Measurements from ENCODE around the gene OR2A14. TPM values are rescaled to one million over a fixed set of nuclear protein-coding genes. Genes with fewer than 3 reads are reported as not detected.

OR2A14 gene
- total and polyA plus RNA-seq, 10 of the 15 experiments (the other 5 are each of a cell fraction or from before 2014, with no cell fraction given), result not detected

DNA sequence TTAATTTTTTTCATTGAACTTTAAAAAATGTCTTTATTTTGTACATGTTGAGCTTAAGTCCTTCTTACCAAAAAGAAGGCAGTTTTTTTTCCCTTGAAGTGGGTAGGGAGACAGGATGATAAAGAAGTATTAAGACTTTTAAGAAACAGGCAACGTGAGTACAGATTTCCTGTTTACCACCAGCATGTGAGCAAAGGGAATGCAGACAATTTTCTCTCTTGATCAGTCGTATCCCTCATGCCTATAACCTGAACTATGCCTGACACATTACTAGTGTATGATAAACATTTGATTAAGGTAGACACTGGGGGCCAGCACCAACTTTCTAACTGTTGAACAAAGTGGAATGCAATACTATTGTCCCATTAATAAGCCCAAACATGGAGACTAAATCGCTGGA lies 22.4 kb upstream of the OR2A14 start (continued):
- TF ChIP-seq IRF3 (IDR thresholded peaks at IDR 0.05), result no peak
- no peak for TF ChIP-seq MTA2 (IDR thresholded peaks at IDR 0.05; ENCODE audit: low read depth)
- TF ChIP-seq MEF2B (IDR thresholded peaks at IDR 0.05; ENCODE audit: partially characterized antibody, poor library complexity, severe bottlenecking), result no peak

DNA sequence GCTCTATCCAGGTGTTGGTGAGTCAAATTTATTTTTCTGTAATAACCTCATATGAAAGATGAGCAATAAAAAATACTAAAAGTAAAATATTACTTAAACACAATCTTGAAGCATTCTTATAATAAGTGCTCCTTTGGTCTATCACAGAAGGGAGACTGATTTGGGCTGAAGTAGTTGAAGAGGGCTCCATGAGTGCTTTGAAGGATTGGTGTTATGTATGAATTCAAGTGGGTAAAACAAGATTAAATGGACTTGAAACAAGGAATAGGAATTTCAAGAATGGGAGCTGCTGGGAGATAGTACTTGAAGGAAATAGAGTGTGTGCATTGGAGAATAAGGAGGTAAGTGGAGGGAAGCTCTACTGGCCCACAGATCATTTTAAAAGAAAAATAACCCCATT lies 20.9 kb upstream of the OR2A14 start:
- DNase-seq (ENCODE audit: low read depth, low spot score) (no peak), ATAC-seq (no peak), FAIRE-seq (no peak)
- POLR2A ChIA-PET, result no interaction called here
- no peak overlapping the region for H3K4me3 ChIP-seq
- CTCF ChIA-PET, result no interaction called here
- intact Hi-C loops (cut with micrococcal nuclease; ENCODE audit: unreplicated experiment), result no loop called here
- no peaks in the 10 kb centered on the region for H3K9me3 ChIP-seq (replicated peaks; ENCODE audit: control insufficient read depth, insufficient read depth, low read length)
- in situ Hi-C loops (cut with MboI), result no loop called here
- no peak overlapping the region for H3K4me2 ChIP-seq (ENCODE audit: control insufficient read depth, insufficient read depth)
- H3K36me3 ChIP-seq (ENCODE audit: control insufficient read depth in 2 of 2, insufficient read depth in 2 of 2, low read length in 1 of 2), result no peaks in the 10 kb centered on the region
- no peak overlapping the region for H3K9ac ChIP-seq (ENCODE audit: control insufficient read depth, insufficient read depth, low read length)
- RAD21 ChIA-PET (ENCODE audit: unreplicated experiment), result no interaction called here
- H3K27ac ChIP-seq (ENCODE audit: control insufficient read depth, insufficient read depth), result no peak overlapping the region
- no peaks in the 10 kb centered on the region for H3K27me3 ChIP-seq (replicated peaks in 1 of 2; ENCODE audit: control insufficient read depth in 2 of 2, insufficient read depth in 2 of 2, low read length in 1 of 2)
- SMC1A ChIA-PET (ENCODE audit: uncharacterized antibody, unreplicated experiment), result no interaction called here
- H2AFZ ChIP-seq (ENCODE audit: control insufficient read depth, low read depth, low read length), result no peak overlapping the region
- H3K79me2 ChIP-seq (ENCODE audit: control insufficient read depth, insufficient read depth, low read length), result no peaks in the 10 kb centered on the region
- no peaks in the 10 kb centered on the region for H3K4me1 ChIP-seq (ENCODE audit: control insufficient read depth, insufficient read depth, low read length)
- no TSS peak for BruUV-seq (replicated peaks)
- no peaks in the 10 kb centered on the region for H4K20me1 ChIP-seq (ENCODE audit: control insufficient read depth, insufficient read depth)
- TF ChIP-seq EP300 (IDR thresholded peaks at IDR 0.05; ENCODE audit: borderline replicate concordance in 1 of 2, control insufficient read depth in 1 of 2, low read depth in 2 of 2, low read length in 2 of 2), result no peak
- no peak for TF ChIP-seq NFYB (IDR thresholded peaks at IDR 0.05; ENCODE audit: insufficient read depth, low read depth, low read length)
- TF ChIP-seq CBX3 (IDR thresholded peaks at IDR 0.05; ENCODE audit: borderline replicate concordance, low read depth), result no peak
- TF ChIP-seq NFIC (IDR thresholded peaks at IDR 0.05; ENCODE audit: low read depth, low read length), result no peak
- no peak for TF ChIP-seq NKRF (conservative IDR thresholded peaks at IDR 0.05)
- no peak for TF ChIP-seq RAD51 (IDR thresholded peaks at IDR 0.05)
- no peak for TF ChIP-seq IKZF2 (IDR thresholded peaks at IDR 0.05)
- TF ChIP-seq, protein P1, sequence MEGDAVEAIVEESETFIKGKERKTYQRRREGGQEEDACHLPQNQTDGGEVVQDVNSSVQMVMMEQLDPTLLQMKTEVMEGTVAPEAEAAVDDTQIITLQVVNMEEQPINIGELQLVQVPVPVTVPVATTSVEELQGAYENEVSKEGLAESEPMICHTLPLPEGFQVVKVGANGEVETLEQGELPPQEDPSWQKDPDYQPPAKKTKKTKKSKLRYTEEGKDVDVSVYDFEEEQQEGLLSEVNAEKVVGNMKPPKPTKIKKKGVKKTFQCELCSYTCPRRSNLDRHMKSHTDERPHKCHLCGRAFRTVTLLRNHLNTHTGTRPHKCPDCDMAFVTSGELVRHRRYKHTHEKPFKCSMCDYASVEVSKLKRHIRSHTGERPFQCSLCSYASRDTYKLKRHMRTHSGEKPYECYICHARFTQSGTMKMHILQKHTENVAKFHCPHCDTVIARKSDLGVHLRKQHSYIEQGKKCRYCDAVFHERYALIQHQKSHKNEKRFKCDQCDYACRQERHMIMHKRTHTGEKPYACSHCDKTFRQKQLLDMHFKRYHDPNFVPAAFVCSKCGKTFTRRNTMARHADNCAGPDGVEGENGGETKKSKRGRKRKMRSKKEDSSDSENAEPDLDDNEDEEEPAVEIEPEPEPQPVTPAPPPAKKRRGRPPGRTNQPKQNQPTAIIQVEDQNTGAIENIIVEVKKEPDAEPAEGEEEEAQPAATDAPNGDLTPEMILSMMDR (IDR thresholded peaks at IDR 0.05 in 2 of 3, conservative IDR thresholded peaks at IDR 0.05 in 1 of 3; ENCODE audit: control insufficient read depth in 2 of 3, extremely low read depth in 1 of 3, insufficient read depth in 1 of 3, low read depth in 3 of 3, low read length in 3 of 3), result no peak
- TF ChIP-seq NFXL1 (IDR thresholded peaks at IDR 0.05; ENCODE audit: borderline replicate concordance), result no peak
- TF ChIP-seq, protein P2, sequence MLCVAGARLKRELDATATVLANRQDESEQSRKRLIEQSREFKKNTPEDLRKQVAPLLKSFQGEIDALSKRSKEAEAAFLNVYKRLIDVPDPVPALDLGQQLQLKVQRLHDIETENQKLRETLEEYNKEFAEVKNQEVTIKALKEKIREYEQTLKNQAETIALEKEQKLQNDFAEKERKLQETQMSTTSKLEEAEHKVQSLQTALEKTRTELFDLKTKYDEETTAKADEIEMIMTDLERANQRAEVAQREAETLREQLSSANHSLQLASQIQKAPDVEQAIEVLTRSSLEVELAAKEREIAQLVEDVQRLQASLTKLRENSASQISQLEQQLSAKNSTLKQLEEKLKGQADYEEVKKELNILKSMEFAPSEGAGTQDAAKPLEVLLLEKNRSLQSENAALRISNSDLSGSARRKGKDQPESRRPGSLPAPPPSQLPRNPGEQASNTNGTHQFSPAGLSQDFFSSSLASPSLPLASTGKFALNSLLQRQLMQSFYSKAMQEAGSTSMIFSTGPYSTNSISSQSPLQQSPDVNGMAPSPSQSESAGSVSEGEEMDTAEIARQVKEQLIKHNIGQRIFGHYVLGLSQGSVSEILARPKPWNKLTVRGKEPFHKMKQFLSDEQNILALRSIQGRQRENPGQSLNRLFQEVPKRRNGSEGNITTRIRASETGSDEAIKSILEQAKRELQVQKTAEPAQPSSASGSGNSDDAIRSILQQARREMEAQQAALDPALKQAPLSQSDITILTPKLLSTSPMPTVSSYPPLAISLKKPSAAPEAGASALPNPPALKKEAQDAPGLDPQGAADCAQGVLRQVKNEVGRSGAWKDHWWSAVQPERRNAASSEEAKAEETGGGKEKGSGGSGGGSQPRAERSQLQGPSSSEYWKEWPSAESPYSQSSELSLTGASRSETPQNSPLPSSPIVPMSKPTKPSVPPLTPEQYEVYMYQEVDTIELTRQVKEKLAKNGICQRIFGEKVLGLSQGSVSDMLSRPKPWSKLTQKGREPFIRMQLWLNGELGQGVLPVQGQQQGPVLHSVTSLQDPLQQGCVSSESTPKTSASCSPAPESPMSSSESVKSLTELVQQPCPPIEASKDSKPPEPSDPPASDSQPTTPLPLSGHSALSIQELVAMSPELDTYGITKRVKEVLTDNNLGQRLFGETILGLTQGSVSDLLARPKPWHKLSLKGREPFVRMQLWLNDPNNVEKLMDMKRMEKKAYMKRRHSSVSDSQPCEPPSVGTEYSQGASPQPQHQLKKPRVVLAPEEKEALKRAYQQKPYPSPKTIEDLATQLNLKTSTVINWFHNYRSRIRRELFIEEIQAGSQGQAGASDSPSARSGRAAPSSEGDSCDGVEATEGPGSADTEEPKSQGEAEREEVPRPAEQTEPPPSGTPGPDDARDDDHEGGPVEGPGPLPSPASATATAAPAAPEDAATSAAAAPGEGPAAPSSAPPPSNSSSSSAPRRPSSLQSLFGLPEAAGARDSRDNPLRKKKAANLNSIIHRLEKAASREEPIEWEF (IDR thresholded peaks at IDR 0.05; ENCODE audit: insufficient replicate concordance, low read depth, low read length), result no peak

Data from GM12878 (cell line).